NB4 (cell line): ENCODE measurements around the gene ALS2CL.
A peak's percentile ranks its signal among the peaks of the same experiment; 100 is the strongest.

Source experiments
- DNase-seq: peaks from one replicate; pipeline ENCODE4 v3.0.0; 2010; ENCODE audit warnings: low read depth
- H3K4me3 ChIP-seq: one replicate; pipeline ENCODE4 v1.5.1; 2011; ENCODE audit warnings: mild to moderate bottlenecking, low read depth, low read length, moderate library complexity
- CTCF ChIP-seq: IDR thresholded peaks from one replicate; pipeline ENCODE4 v1.5.1; 2012; ENCODE audit warnings: low read depth, low read length
- MYC ChIP-seq: IDR thresholded peaks from 2 replicates; pipeline ENCODE4 v1.6.1; 2011; ENCODE audit warnings: low read depth, low read length
- POLR2A ChIP-seq: IDR thresholded peaks from 2 replicates; pipeline ENCODE4 v1.6.1; 2011; ENCODE audit warnings: mild to moderate bottlenecking; ENCODE audit not compliant: insufficient read length; ENCODE audit errors: extremely low read depth
- TF ChIP-seq, protein P1 (sequence below): IDR thresholded peaks from 2 replicates; pipeline ENCODE4 v1.6.1; 2011; ENCODE audit warnings: low read depth, low read length

Gene ALS2CL

DNA sequence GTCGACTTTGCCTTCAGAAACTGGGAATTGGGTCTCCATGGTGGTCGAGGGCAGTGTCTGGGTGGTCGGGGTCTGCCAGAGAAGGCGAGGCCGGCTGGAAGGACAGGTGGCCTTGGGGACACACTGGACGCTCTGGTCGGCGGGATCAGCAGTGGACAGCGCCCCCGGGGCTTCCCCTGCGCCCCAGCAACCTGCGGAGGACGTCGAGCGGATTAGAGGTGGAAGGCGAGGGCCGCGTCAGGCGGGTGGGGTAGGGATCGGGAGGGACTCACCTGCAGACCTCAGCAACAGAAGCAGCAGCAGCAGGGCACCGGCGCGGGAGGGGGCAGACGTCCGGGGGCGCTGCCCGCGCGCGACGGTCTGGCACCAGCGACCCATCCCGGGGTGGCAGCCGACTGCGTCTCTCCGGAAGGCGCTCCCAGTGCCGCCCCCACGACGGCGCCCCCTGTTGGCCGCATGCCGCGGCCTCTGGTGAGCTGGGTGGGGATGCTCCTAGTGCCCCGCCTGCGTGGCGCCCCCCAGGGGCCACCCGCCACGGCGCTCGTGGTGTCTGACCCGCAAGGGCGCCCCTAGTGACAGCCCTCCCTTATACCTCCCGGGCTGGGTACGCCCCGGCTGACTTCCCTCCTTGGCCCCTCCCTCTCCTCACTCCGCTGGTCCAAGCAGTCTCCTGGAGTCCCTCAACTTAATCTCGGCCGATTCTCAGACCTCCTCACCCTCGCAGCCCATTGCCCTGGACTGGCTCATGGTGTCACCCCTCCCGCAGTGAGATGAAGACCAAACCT lies 24.2 kb upstream of the ALS2CL start, which contains the start of gene PRSS50:
Gene PRSS50 (minus strand): TSS at position 423 of the 785 bp plus-strand sequence. CDS start 45 bp downstream, at position 378.
- no peak for TF ChIP-seq MYC
- peak; percentile 17 for TF ChIP-seq CTCF
- TF ChIP-seq, protein P1, sequence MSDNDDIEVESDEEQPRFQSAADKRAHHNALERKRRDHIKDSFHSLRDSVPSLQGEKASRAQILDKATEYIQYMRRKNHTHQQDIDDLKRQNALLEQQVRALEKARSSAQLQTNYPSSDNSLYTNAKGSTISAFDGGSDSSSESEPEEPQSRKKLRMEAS, result no peak
- no peak for TF ChIP-seq POLR2A

GRCh38 chr3:46716461-46717441 lies 23.3 kb upstream of the ALS2CL start:
- TF ChIP-seq, protein P1, result no peak
- no peak for TF ChIP-seq MYC
- TF ChIP-seq CTCF, result no peak
- TF ChIP-seq POLR2A, result no peak
- no peak for DNase-seq
- no peak overlapping the region for H3K4me3 ChIP-seq

More for the DNA sequence above, 24.2 kb upstream of the ALS2CL start, which contains the start of gene PRSS50:
- DNase-seq, result peak; percentile 22
- no peak within 1 kb of the TSS for H3K4me3 ChIP-seq

GRCh38 chr3:46715507-46716175 lies 22.2 kb upstream of the ALS2CL start:
- no peak overlapping the region for H3K4me3 ChIP-seq
- TF ChIP-seq POLR2A, result no peak
- TF ChIP-seq, protein P1, result no peak
- no peak for DNase-seq

DNA sequence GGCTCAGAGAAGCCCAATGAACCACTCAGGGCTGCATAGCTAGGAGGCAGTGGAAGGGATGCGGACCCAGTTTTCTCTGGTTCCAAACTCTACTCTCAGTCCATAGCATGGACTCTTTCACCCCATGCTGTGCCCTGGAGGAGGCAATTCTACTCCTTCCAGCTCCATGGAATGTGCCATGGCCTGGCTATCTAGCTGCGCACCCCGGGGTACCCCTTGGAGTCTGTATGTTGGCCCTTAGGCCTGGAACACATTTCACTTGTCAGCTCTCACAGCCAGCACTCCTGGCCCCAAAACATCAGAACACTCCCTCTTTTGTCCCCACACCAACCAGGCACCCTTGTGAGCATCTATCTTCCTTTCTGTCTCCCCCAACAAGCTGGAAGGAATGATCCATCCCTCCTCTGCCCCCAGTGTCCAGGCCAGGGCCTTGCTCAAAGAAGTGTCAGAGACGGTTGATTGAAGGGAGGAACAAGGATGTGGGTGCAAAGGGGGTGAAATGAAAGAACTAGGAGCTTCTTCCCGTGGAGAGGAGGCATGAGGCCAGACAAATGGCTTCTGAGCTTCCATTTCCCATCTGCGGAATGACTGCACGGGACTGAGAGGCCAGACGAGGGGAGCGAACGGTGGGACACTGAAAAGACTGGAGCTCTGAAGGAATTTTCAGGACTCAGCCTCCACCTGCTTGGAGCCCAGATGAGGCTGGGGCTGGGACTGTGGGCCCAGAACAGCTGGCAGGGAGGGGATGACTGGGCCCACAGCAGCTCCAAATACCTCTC lies 21.4 kb upstream of the ALS2CL start:
- H3K4me3 ChIP-seq, result no peak overlapping the region
- TF ChIP-seq POLR2A, result no peak
- no peak for TF ChIP-seq CTCF
- TF ChIP-seq MYC, result no peak
- TF ChIP-seq, protein P1, result no peak
- no peak for DNase-seq

- DNase-seq, result no peak
- TF ChIP-seq POLR2A, result no peak
- TF ChIP-seq, protein P1, result no peak
- no peak for TF ChIP-seq MYC
- no peak for TF ChIP-seq CTCF
- H3K4me3 ChIP-seq, result no peak overlapping the region
Observed at GRCh38 chr3:46713898-46714552, 20.5 kb upstream of the ALS2CL start.
